A673 (cell line): ENCODE results near the gene HGF. TPM values are rescaled to one million over a fixed set of nuclear protein-coding genes. Genes with fewer than 3 reads are reported as not detected.

Source experiments
- BruUV-seq: library from RNA; stranded (reverse); fragments of 400-500 nt; replicated peaks from 2 replicates; lab custom pipeline; 2021; lab: Mats Ljungman, UMichigan
- CTCF ChIA-PET: fragments of 300-600 bp; sonication (Branson Sonifier 250); formaldehyde crosslinking; loops from one replicate; lab custom pipeline; 2022; ENCODE audit warnings: antibody characterized with exemption; lab: Charles Lee
- POLR2A ChIA-PET: fragments of 300-600 bp; sonication (Branson Sonifier 250); formaldehyde crosslinking; loops from one replicate; lab custom pipeline; 2022; ENCODE audit warnings: antibody characterized with exemption; ENCODE audit not compliant: low non-redundant PET; lab: Charles Lee
- DNase-seq: peaks from one replicate; pipeline ENCODE4 v3.0.0-alpha.2; 2015; ENCODE audit warnings: low spot score
- H3K27ac ChIP-seq: fragments of 200-600 bp; sonication (generic); 2 replicates; pipeline ENCODE4 v1.5.1; 2016; ENCODE audit warnings: mixed run types, low read depth, mild to moderate bottlenecking, mixed read lengths, antibody characterized with exemption, low read length; ENCODE audit not compliant: poor library complexity, severe bottlenecking
- H3K27me3 ChIP-seq: fragments of 200-600 bp; sonication (generic); replicated peaks from 2 replicates; pipeline ENCODE4 v1.6.1; 2017; ENCODE audit warnings: mixed run types, low read depth, mild to moderate bottlenecking, mixed read lengths, antibody characterized with exemption, low read length; ENCODE audit not compliant: insufficient read depth, poor library complexity
- H3K36me3 ChIP-seq: fragments of 200-600 bp; sonication (generic); 2 replicates; pipeline ENCODE4 v1.6.1; 2016; ENCODE audit warnings: mixed run types, mild to moderate bottlenecking, mixed read lengths, antibody characterized with exemption, low read length; ENCODE audit not compliant: insufficient read depth, poor library complexity, severe bottlenecking
- H3K4me1 ChIP-seq: fragments of 200-600 bp; sonication (generic); 2 replicates; pipeline ENCODE4 v1.6.1; 2017; ENCODE audit warnings: mixed run types, mild to moderate bottlenecking, mixed read lengths, antibody characterized with exemption, low read length; ENCODE audit not compliant: insufficient read depth, poor library complexity, severe bottlenecking
- H3K4me3 ChIP-seq: fragments of 200-600 bp; sonication (generic); 2 replicates; pipeline ENCODE4 v1.5.1; 2016; ENCODE audit warnings: low read depth, mixed run types, mild to moderate bottlenecking, mixed read lengths, low read length; ENCODE audit not compliant: poor library complexity, severe bottlenecking
- H3K9me3 ChIP-seq: fragments of 200-600 bp; sonication (generic); 2 replicates; pipeline ENCODE4 v1.6.1; 2016; ENCODE audit warnings: mixed run types, low read depth, mild to moderate bottlenecking, mixed read lengths, antibody characterized with exemption, low read length; ENCODE audit not compliant: poor library complexity, severe bottlenecking
- EZH2 ChIP-seq: fragments of 200-600 bp; sonication (generic); IDR thresholded peaks from 2 replicates; pipeline ENCODE4 v1.6.1; 2017; ENCODE audit warnings: borderline replicate concordance, low read depth, mild to moderate bottlenecking, mixed read lengths, antibody characterized with exemption, low read length; ENCODE audit not compliant: poor library complexity, severe bottlenecking
- intact Hi-C: fragments of 100-400 bp; cut with micrococcal nuclease; formaldehyde crosslinking; loops from one replicate; pipeline ENCODE4 v1.10.0; 2022; ENCODE audit not compliant: unreplicated experiment
- total RNA-seq: library from RNA; stranded (reverse); gene quantifications from 2 replicates; pipeline ENCODE4 v1.2.3, GENCODE V29; 2021
- TF ChIP-seq, protein P1 (sequence below): fragments of 300-800, 200-600 bp; sonication (generic); conservative IDR thresholded peaks from 2 replicates; pipeline ENCODE4 v1.5.1; 2017; ENCODE audit warnings: low read depth, mild to moderate bottlenecking, antibody characterized with exemption, low read length, moderate library complexity, mixed read lengths

HGF gene
- total RNA-seq, 1 experiment from 2014 or later, result not detected

DNA sequence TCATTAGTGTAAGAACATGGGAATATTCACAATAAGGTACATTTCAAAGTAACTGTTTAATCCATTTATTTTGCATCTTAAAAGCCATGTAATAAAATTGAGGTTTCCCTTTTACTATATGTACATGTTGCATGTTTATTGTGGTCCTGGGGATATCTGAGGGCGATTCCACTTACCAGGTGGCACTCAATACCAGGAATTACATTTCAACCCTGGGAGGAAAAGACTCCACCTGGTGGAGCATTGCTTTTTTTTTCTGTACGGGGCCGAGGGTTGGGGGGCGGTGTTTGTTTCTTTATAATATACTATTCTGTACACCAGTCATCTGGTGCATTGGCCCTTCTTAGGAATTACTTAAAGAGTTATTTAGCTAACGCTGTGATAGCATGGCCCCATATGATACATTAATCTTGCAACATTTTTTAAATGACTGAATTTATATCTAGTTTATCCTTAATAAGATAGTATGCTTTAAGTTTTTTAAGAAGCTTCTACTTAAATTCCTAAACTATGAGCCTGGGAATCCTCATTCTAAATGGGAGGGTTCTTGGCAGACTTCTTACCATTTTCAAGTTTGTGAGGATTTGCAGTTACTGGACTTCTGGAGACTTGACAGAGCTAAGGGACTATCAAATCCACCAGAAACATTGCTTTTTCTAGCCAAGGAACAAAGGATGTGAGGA, 7.2 kb upstream of the HGF start:
- no peaks in the 10 kb centered on the region for H3K36me3 ChIP-seq
- ChIA-PET POLR2A (no interaction called here), CTCF (no interaction called here)
- no peak for DNase-seq
- intact Hi-C loops, result no loop called here
- peaks cover 8% of the 10 kb centered on the region for H3K4me1 ChIP-seq
- H3K27ac ChIP-seq, result no peak overlapping the region
- BruUV-seq, result no TSS peak
- H3K27me3 ChIP-seq, result no peaks in the 10 kb centered on the region
- no peak for TF ChIP-seq EZH2
- TF ChIP-seq, protein P1, sequence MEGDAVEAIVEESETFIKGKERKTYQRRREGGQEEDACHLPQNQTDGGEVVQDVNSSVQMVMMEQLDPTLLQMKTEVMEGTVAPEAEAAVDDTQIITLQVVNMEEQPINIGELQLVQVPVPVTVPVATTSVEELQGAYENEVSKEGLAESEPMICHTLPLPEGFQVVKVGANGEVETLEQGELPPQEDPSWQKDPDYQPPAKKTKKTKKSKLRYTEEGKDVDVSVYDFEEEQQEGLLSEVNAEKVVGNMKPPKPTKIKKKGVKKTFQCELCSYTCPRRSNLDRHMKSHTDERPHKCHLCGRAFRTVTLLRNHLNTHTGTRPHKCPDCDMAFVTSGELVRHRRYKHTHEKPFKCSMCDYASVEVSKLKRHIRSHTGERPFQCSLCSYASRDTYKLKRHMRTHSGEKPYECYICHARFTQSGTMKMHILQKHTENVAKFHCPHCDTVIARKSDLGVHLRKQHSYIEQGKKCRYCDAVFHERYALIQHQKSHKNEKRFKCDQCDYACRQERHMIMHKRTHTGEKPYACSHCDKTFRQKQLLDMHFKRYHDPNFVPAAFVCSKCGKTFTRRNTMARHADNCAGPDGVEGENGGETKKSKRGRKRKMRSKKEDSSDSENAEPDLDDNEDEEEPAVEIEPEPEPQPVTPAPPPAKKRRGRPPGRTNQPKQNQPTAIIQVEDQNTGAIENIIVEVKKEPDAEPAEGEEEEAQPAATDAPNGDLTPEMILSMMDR, result no peak
- H3K4me3 ChIP-seq, result no peak overlapping the region
- no peaks in the 10 kb centered on the region for H3K9me3 ChIP-seq

DNA sequence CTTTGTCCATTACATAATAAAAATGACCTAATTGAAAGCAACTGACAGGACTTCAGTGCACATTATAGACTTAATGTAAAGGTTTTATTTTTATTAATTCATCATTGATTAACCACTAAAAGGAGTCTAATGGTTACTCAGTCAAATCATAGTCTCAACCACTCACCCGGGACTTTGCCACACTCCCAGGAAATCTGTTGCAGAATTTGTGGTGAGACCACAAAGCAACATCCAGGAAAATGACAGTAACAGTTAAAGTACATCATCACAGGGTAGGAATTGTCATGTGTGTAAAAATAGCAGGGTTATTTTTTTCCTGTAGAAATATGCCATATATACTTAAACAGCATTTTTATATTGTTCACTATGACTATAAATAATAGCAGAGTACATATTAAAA, 6.3 kb upstream of the HGF start:
- intact Hi-C loops, result no loop called here
- TF ChIP-seq, protein P1, result no peak
- TF ChIP-seq EZH2, result no peak
- H3K4me3 ChIP-seq, result no peak overlapping the region
- DNase-seq, result no peak
- no peak overlapping the region for H3K27ac ChIP-seq
- H3K9me3 ChIP-seq, result no peaks in the 10 kb centered on the region
- no peaks in the 10 kb centered on the region for H3K36me3 ChIP-seq
- peaks cover 1% of the 10 kb centered on the region for H3K4me1 ChIP-seq
- ChIA-PET POLR2A (no interaction called here), CTCF (no interaction called here)
- no TSS peak for BruUV-seq
- H3K27me3 ChIP-seq, result no peaks in the 10 kb centered on the region

DNA sequence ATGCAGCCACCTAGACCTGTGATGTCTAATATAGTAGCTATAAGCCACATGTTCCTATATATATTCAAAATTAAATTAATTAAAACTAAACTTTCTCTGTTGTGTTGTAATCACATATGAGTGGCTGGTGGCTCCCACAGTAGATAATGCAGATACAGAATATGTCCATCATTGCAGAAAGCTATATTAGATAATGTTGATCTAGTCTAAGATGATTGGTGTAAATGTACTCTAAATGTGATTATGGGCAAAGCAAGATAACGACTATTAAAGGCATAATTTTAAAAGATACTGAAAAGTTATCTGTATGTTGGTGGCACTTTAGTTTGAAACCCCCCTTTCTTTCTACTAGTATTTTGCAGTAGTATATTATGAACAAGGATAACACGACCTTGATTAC, 5.7 kb upstream of the HGF start:
- TF ChIP-seq, protein P1, result no peak
- no peak for TF ChIP-seq EZH2
- H3K36me3 ChIP-seq, result no peaks in the 10 kb centered on the region
- intact Hi-C loops, result no loop called here
- POLR2A ChIA-PET, result no interaction called here
- CTCF ChIA-PET, result no interaction called here
- no peaks in the 10 kb centered on the region for H3K9me3 ChIP-seq
- DNase-seq, result no peak
- no peak overlapping the region for H3K27ac ChIP-seq
- no peaks in the 10 kb centered on the region for H3K4me1 ChIP-seq
- no peak overlapping the region for H3K4me3 ChIP-seq
- H3K27me3 ChIP-seq, result no peaks in the 10 kb centered on the region
- no TSS peak for BruUV-seq
